ENCODE results near the gene RINL. TPM values are rescaled to one million over a fixed set of nuclear protein-coding genes. Genes with fewer than 3 reads are reported as not detected.

Gene RINL
- total and polyA plus RNA-seq, 2 donors from 2014 or later, result 9.5 to 13.0 TPM

DNA sequence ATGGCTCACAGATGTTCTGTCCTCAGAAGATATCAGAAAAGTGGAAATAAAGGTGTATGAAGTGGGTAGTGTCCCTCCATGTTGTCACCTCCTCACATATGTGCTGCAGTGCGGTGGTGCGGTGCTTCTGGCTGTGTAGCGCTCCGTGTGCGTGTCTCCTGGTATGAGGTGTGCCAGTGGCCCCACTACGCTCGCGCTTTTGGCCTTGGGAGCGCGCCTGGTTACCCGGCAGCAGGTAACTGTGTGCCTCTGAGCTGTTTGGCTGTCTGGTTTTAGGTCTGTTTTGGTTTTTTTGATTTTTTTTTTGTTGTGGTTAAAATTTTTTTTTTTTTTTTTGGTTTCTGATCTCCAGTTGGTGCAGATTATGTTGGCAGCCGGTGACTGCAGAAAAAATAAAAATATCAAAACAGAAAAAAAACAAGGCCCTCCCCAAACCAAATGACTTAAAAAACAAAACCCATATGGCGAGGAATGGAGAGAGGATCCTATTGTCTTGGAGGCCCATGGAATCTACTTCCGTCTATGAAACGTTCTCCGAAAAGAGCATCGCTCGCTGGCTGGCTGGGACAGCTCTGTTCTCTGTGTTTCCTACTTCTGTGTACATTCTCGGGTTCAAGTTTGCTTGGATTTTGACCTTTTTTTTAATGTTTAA is 36.2 kb downstream of the RINL start:
- Histone ChIP-seq H3K27me3 (ENCODE audit: control insufficient read depth, insufficient read depth, low read length) (no peaks in the 10 kb centered on the region), H3K36me3 (ENCODE audit: control insufficient read depth in 2 of 3, insufficient read depth in 3 of 3, low read length in 3 of 3) (peaks cover 38 to 92% (median 82%) of the 10 kb centered on the region in 3 donors), H3K9me3 (ENCODE audit: control insufficient read depth in 2 of 3, insufficient read depth in 1 of 3, low read length in 3 of 3) (no peaks in the 10 kb centered on the region), H3K4me1 (ENCODE audit: control insufficient read depth in 2 of 3, insufficient read depth in 2 of 3, low read depth in 1 of 3, low read length in 3 of 3) (peaks cover 0 to 11% (median 0%) of the 10 kb centered on the region in 3 donors), H3K27ac (ENCODE audit: low read depth in 2 of 2, low read length in 2 of 2) (no peak overlapping the region), H3K9ac (ENCODE audit: low read length in 3 of 3) (no peak overlapping the region), H3K4me3 (ENCODE audit: low read length in 3 of 3) (no peak overlapping the region)
- DNase-seq, result no peak
- intact Hi-C loops (cut with DNase I), result no loop called here
- TF ChIP-seq, protein P1, sequence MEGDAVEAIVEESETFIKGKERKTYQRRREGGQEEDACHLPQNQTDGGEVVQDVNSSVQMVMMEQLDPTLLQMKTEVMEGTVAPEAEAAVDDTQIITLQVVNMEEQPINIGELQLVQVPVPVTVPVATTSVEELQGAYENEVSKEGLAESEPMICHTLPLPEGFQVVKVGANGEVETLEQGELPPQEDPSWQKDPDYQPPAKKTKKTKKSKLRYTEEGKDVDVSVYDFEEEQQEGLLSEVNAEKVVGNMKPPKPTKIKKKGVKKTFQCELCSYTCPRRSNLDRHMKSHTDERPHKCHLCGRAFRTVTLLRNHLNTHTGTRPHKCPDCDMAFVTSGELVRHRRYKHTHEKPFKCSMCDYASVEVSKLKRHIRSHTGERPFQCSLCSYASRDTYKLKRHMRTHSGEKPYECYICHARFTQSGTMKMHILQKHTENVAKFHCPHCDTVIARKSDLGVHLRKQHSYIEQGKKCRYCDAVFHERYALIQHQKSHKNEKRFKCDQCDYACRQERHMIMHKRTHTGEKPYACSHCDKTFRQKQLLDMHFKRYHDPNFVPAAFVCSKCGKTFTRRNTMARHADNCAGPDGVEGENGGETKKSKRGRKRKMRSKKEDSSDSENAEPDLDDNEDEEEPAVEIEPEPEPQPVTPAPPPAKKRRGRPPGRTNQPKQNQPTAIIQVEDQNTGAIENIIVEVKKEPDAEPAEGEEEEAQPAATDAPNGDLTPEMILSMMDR (IDR thresholded peaks at IDR 0.05; ENCODE audit: borderline replicate concordance, extremely low read depth, insufficient read depth), result no peak
- FAIRE-seq, result no peak

DNA sequence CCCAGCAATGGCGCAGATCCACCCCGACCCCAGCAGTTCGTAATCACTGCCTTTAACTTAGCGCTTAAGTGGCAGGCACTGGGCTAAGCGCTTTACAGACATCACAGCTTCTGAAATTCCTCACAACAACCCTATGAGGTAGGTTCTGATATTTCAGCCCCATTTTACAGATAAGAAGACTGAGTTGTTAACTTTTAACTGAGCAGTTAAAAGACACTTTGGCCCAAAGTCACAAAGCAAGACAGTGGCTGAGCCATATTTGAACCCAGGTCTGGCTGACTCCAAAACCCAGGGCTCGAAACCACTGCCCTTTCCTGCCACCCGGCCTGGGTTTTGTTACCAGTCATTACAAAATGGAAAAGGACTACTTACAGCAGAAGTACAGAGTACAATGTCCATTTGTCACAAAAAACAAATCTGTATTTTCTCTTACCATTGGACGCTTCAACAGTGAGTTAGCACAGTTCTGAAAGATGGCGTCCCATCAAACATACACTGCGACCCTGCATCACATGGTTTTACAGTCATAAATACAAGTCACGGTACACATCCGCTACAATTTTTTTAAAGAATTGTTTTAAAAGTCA is 36.8 kb downstream of the RINL start:
- intact Hi-C loops (cut with DNase I), result no loop called here
- peaks cover 0 to 15% (median 0%) of the 10 kb centered on the region in 3 donors for H3K4me1 ChIP-seq (ENCODE audit: control insufficient read depth in 2 of 3, insufficient read depth in 2 of 3, low read depth in 1 of 3, low read length in 3 of 3)
- no peak overlapping the region for H3K9ac ChIP-seq (ENCODE audit: low read length in 3 of 3)
- DNase-seq (no peak), FAIRE-seq (no peak)
- H3K27me3 ChIP-seq (ENCODE audit: control insufficient read depth, insufficient read depth, low read length), result no peaks in the 10 kb centered on the region
- H3K36me3 ChIP-seq (ENCODE audit: control insufficient read depth in 2 of 3, insufficient read depth in 3 of 3, low read length in 3 of 3), result peaks cover 38 to 92% (median 82%) of the 10 kb centered on the region in 3 donors
- no peak overlapping the region for H3K4me3 ChIP-seq (ENCODE audit: low read length in 3 of 3)
- TF ChIP-seq, protein P1 (IDR thresholded peaks at IDR 0.05; ENCODE audit: borderline replicate concordance, extremely low read depth, insufficient read depth), result no peak
- no peak overlapping the region for H3K27ac ChIP-seq (ENCODE audit: low read depth in 2 of 2, low read length in 2 of 2)
- H3K9me3 ChIP-seq (ENCODE audit: control insufficient read depth in 2 of 3, insufficient read depth in 1 of 3, low read length in 3 of 3), result no peaks in the 10 kb centered on the region

DNA sequence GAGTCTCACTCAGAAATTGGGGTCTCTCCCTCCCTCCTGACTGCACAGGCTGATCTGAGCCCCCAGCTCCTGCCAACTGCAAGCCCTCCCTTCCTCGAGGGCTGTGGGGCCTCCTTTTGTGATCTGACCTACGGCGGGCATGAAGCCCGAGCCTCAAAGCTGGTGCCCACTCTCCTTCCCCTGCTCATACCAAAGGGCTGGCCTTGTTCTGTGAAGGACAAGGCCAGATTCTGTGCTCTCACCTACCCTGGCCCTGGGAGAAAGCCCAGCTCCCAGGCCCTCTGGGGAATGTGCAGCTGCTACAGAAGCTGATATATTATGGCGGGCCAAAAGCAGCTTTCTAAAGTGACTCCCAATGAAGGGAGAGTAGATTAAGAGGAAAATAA is 37.5 kb downstream of the RINL start:
- H3K4me1 ChIP-seq (ENCODE audit: control insufficient read depth in 2 of 3, insufficient read depth in 2 of 3, low read depth in 1 of 3, low read length in 3 of 3), result peaks cover 0 to 15% (median 0%) of the 10 kb centered on the region in 3 donors
- no peak overlapping the region for H3K27ac ChIP-seq (ENCODE audit: low read depth in 2 of 2, low read length in 2 of 2)
- FAIRE-seq, result no peak
- no peak overlapping the region for H3K9ac ChIP-seq (ENCODE audit: low read length in 3 of 3)
- H3K27me3 ChIP-seq (ENCODE audit: control insufficient read depth, insufficient read depth, low read length), result no peaks in the 10 kb centered on the region
- intact Hi-C loops (cut with DNase I), result no loop called here
- TF ChIP-seq, protein P1 (IDR thresholded peaks at IDR 0.05; ENCODE audit: borderline replicate concordance, extremely low read depth, insufficient read depth), result no peak
- no peaks in the 10 kb centered on the region for H3K9me3 ChIP-seq (ENCODE audit: control insufficient read depth in 2 of 3, insufficient read depth in 1 of 3, low read length in 3 of 3)
- DNase-seq, result no peak
- H3K4me3 ChIP-seq (ENCODE audit: low read length in 3 of 3), result no peak overlapping the region
- peaks cover 33 to 91% (median 78%) of the 10 kb centered on the region in 3 donors for H3K36me3 ChIP-seq (ENCODE audit: control insufficient read depth in 2 of 3, insufficient read depth in 3 of 3, low read length in 3 of 3)

Data from kidney (tissue), 14 donors.